ENCODE measurements around the gene AGBL1.

The AGBL1 gene

GRCh38 chr15:86850939-86851338 lies 771.3 kb downstream of the AGBL1 start:
- Histone ChIP-seq H3K9me3 (no peaks in the 10 kb centered on the region), H3K36me3 (no peaks in the 10 kb centered on the region), H3K4me1 (ENCODE audit: control insufficient read depth in 1 of 2, insufficient read depth in 1 of 2, low read depth in 1 of 2, low read length in 1 of 2) (no peaks in the 10 kb centered on the region), H3K4me3 (ENCODE audit: low read depth in 1 of 2, low read length in 1 of 2) (no peak overlapping the region), H3K27me3 (no peaks in the 10 kb centered on the region), H3K27ac (no peak overlapping the region)
- TF ChIP-seq, protein P1, sequence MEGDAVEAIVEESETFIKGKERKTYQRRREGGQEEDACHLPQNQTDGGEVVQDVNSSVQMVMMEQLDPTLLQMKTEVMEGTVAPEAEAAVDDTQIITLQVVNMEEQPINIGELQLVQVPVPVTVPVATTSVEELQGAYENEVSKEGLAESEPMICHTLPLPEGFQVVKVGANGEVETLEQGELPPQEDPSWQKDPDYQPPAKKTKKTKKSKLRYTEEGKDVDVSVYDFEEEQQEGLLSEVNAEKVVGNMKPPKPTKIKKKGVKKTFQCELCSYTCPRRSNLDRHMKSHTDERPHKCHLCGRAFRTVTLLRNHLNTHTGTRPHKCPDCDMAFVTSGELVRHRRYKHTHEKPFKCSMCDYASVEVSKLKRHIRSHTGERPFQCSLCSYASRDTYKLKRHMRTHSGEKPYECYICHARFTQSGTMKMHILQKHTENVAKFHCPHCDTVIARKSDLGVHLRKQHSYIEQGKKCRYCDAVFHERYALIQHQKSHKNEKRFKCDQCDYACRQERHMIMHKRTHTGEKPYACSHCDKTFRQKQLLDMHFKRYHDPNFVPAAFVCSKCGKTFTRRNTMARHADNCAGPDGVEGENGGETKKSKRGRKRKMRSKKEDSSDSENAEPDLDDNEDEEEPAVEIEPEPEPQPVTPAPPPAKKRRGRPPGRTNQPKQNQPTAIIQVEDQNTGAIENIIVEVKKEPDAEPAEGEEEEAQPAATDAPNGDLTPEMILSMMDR (IDR thresholded peaks at IDR 0.05): no peak

DNA sequence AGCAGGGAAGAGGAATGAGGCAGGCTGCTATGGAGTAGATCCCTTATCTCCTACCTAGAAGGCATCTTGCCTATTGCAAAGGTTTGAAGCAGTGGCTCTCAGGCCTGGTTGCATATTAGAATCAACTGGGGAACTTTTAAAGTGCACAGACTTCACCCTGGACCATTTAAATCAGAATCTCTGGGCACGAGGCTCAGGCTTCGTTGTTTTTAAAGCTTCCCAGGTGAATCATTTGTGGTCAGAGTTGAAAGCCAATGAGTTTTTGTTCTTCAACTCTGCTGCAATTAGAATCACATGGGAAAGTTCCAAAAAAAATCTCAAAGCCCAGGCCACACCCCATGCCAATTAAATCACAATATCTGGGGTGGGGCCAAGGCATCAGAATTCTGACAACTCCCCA lies 773.1 kb downstream of the AGBL1 start:
- TF ChIP-seq, protein P1 (IDR thresholded peaks at IDR 0.05): no peak
- no peaks in the 10 kb centered on the region for H3K27me3 ChIP-seq
- H3K9me3 ChIP-seq: no peaks in the 10 kb centered on the region

GRCh38 chr15:86854176-86854575 lies 774.5 kb downstream of the AGBL1 start:
- H3K27me3 ChIP-seq: no peaks in the 10 kb centered on the region
- TF ChIP-seq, protein P1 (IDR thresholded peaks at IDR 0.05): no peak
- no peak overlapping the region for H3K4me3 ChIP-seq (ENCODE audit: low read depth in 1 of 2, low read length in 1 of 2)
- H3K27ac ChIP-seq: no peak overlapping the region
- H3K4me1 ChIP-seq (ENCODE audit: control insufficient read depth in 1 of 2, insufficient read depth in 1 of 2, low read depth in 1 of 2, low read length in 1 of 2): no peaks in the 10 kb centered on the region
- no peaks in the 10 kb centered on the region for H3K9me3 ChIP-seq
- no peaks in the 10 kb centered on the region for H3K36me3 ChIP-seq

More for the DNA sequence above, 773.1 kb downstream of the AGBL1 start:
- Histone ChIP-seq H3K4me3 (ENCODE audit: low read depth in 1 of 2, low read length in 1 of 2) (no peak overlapping the region), H3K4me1 (ENCODE audit: control insufficient read depth in 1 of 2, insufficient read depth in 1 of 2, low read depth in 1 of 2, low read length in 1 of 2) (no peaks in the 10 kb centered on the region), H3K27ac (no peak overlapping the region), H3K36me3 (no peaks in the 10 kb centered on the region)

DNA sequence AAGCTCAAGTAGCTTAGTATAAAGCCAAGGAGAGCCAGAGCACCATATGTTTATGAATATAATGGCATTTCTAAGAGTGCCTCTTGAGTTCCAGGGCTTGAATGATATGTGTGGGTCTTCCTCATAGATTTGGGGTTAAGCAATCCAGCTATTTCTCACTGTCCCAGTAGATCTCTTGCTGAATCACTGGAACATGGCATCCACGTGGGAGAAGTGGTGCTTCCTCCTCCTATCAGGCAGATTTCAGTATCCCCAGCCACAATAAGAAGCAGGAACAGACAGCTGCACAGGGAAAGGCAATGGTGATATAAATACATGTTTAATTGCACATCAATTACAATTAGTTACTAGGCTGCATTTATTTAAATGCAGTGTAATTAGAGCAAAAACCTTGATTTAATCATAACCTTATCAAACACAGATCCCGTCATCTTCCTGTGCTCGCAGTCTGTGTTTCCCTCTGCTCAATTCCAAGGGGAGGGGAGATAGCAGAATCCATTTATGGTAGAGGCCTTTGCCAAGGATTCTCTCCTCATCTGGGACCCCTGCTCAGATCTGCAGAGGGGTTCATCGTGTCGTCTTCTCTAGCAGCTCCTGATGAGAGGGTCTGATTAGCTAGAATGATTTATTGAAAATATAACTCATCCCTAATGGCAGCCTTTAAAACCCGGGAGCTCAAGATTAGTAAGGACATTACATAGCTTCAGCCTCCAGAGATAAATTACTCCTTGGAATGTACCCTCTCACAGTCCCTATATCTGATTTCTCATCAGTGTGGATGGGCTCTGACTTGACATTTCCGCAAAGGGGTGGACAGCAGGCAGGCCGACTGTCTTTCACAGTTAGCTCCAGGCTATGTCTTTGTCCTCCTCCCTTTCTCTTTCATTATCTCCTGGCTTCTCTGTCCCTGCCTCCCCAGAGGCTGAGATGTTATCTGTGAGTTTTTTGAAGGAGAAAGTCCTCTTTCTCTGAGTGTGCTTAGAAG lies 775.9 kb downstream of the AGBL1 start:
- no peak overlapping the region for H3K27ac ChIP-seq
- H3K4me1 ChIP-seq (ENCODE audit: control insufficient read depth in 1 of 2, insufficient read depth in 1 of 2, low read depth in 1 of 2, low read length in 1 of 2): no peaks in the 10 kb centered on the region
- no peaks in the 10 kb centered on the region for H3K27me3 ChIP-seq
- TF ChIP-seq, protein P1 (IDR thresholded peaks at IDR 0.05): no peak
- no peaks in the 10 kb centered on the region for H3K9me3 ChIP-seq
- no peak overlapping the region for H3K4me3 ChIP-seq (ENCODE audit: low read depth in 1 of 2, low read length in 1 of 2)
- H3K36me3 ChIP-seq: no peaks in the 10 kb centered on the region

- TF ChIP-seq, protein P1 (IDR thresholded peaks at IDR 0.05): no peak
- Histone ChIP-seq H3K4me1 (ENCODE audit: control insufficient read depth in 1 of 2, insufficient read depth in 1 of 2, low read depth in 1 of 2, low read length in 1 of 2) (no peaks in the 10 kb centered on the region), H3K36me3 (no peaks in the 10 kb centered on the region), H3K4me3 (ENCODE audit: low read depth in 1 of 2, low read length in 1 of 2) (no peak overlapping the region), H3K9me3 (no peaks in the 10 kb centered on the region), H3K27ac (no peak overlapping the region), H3K27me3 (no peaks in the 10 kb centered on the region)
Measured at GRCh38 chr15:86857701-86858100, 778.0 kb downstream of the AGBL1 start.
